Endometrium (tissue), 2 donors: ENCODE data around the gene IRAG1.

Experiments
- FAIRE-seq: peaks from 2 replicates; lab custom pipeline; 2012; peaks lifted over from hg19 to GRCh38; lab: Jason Lieb, UNC
- donor health status: control.
- donor health status: control.

The IRAG1 gene

DNA sequence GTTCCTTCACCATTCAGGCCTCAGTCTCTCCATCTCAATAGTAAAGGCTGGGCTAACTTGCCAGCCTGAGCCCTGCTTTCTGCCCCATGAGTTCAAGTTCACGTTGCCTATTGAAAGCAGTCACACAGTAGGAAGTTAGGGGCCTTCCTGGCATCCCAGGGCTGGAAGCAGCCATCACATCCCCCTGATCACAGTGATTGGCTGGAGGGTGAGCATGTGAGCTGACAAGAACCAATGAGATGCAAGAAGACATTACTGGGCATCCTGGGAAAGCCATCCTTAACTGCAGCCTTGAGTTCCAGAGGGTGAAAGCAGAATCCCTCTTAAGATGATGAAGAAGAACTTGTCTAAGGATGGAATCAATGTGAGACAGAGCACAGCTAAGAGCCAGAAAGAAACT lies 29.1 kb downstream of the IRAG1 start:
- no peak for FAIRE-seq

DNA sequence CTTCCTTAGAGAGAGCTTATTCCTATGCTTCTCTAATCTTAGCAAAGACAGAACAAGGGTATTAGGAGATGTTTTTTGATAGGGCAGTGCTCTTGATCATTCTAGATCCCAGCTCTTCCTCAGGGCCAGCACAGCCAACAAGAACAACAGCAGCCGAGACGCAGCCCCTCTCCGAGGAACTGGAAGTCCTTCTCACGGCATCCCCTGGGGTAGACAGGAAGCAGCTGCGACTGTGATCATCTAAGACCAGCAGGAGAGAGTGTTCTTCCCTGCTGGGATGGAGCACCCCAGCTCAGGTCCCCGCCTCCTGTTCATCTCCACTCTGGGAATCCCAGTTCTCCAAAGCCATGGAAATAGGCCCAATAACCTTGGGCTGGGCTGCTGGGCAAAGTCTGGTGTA lies 29.6 kb downstream of the IRAG1 start:
- no peak for FAIRE-seq

DNA sequence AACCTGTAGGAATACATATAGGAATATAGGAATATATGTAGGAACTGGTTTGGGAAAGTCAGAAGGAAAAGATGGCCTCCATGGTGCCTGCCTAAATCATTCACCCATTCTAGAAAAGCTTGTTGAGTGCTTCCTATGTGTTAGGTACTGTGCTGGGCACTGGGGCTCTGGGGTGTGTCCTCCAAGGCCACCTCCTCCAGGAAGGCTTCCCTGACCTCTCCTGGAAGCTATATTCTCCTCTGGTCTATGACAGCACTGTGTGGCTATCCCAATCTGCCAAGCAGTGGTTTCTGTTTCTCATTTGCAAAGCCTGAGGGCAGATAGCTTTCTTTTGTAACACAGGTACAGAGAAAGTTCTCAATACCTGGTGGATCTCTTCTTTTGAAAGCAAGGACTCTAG lies 30.2 kb downstream of the IRAG1 start:
- no peak for FAIRE-seq

DNA sequence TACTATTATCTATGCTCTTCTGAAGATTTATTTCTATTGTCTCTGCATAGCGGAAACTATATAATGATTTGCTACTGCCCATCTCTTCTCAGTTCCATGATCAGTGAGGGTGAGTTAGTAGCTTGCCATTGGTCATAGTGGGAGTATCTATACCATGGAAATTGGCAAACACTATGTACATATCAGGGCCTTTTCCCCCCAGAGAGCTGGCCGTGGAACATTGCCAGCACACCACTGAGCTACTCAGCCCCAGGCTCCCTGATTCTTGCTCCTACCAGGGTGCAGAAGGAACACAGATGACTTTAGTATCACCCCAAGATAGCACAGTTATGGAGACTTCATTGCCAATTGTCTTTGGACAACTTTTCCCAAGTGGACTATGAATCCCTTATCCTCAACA lies 33.2 kb downstream of the IRAG1 start:
- no peak for FAIRE-seq

DNA sequence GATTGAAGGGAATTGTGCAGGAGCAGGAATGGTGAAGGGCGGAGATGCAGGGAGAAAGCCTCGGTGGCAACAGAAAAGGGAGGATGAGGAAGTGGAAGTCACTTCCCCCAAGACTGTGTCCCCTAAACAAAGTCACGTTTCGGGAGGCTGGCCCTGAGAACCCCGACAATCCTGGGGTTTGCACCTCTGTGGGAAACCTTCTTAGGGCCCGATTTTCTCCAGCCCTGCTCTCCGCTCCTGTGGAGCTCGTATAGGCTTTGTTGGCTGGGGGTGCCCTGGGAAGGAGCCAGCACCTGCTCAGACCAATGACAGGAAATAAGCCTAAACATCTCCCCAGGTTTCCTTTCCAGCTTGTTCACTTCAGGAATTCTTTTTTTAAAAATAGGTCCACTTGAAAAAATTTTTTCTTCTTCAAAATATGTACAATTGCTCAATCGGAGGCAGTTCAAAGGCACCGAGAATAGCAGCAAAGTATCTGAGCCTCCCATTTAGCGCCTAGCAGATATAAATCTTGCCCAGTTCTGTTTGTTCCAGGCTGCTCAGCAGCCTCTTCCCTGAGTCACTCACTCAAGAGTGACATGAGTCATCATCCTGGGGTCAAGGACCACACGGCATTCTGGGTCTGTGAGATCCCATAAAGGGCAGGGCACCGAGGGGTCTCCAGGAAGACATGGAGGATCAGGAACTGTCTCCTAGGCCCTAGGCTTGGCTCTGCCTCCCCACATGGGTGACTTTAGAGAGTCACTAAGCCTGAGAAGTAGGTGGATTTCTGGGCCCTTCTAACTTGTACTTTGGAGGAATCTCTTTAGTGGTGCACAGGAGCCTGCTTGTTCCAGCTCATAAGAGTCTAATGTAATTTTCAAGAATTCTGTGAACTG lies 34.0 kb downstream of the IRAG1 start:
- no peak for FAIRE-seq

DNA sequence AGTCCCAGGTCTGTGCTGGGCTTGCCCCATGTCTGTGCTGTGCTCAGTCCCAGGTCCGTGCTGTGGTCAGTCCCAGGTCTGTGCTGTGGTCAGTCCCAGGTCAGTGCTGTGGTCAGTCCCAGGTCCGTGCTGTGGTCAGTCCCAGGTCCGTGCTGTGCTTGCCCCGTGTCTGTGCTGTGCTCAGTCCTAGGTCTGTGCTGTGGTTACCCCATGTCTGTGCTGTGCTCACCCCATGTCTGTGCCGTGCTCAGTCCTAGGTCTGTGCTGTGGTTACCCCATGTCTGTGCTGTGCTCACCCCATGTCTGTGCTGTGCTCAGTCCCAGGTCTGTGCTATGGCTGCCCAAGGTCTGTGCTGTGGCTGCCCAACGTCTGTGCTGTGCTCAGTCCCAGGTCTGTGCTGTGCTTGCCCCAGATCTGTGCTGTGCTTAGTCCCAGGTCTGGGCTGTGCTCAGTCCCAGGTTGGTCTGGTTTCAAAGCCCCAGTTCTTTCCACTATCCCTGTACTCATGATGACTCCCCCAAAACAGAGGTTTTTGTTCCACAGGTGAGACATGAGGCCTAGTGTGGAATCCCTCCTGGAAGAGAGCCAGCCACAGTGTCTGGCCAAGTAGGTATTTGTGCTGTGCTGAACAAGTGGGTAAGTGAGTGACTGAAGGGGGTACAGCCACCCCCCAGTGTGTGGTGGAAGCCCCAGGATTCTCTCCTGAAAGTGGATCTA lies 34.8 kb downstream of the IRAG1 start:
- FAIRE-seq = no peak

DNA sequence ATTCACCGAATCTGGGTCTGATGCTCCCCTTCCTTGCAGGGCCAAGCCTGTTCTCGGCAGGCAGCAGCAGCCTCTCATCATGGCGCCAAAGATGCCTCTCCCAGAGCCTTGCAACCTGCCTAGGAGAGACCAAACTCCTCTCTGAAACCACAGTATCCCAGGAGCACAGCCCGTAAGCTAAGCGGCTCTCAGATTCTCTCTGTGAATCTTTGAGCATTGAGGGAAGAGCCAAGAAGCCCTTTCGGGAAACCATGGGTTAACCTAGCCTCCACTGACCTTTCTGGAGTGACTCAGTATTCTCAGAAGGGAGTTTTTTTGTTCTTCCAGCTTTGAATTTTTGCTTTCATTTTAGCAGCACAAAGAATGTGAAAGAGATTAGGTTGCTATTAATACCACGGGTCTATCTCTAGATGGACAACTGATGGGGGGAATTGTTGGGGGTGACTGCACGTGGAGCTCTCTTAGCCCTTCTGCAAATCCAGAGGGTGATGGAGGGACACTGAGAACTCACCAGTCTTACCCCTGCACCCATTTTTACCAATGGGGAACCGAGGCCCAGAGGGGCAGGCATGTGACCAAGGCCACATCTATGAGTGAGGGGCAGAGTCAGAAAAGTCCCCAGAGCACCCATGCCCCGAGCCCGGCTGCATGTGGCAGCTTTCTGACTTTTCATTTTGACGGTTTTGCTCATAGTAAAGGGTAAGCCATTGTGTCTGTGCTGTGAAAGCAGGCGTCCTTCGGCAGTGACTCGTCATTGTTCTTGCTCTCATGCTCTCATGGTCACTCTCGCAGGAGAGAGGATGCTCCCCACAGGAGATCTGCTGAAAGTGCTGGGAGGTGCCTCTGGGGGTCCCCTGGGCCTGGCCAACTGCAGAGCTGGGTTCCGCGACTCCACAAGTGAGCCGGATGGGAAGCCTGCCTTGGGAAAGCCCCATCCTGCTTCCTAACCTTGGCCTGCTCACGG lies 36.0 kb downstream of the IRAG1 start:
- no peak for FAIRE-seq

DNA sequence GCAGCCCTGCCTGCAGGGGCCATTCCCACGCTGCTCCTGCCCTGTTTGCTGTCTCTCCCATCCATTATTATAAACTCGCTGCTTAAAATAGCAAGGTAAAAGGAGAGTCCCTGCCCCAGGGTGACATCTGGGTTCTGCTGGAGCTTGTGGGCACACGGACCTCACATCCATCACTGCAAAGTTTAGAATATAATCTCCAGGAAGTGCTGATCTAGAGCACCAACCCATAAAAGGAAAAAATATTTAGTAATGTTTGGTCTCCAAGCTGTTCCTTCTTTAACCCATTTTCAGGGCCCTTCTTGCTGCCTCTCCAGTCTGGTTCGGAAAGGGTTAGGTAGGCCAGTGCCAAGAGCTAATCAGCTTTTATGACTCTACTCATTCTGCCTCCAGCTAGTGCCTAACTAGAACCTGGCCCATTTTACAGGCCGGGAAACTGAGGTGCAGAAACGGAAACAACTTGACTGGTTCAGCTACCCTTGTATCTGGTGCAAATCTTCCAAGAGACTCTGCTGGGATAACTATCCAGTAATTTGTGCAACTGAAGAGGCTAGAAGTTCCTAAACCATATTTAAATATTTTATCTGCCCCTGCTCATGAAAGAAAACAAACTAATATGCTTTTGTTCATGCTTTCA lies 37.5 kb downstream of the IRAG1 start:
- no peak for FAIRE-seq

DNA sequence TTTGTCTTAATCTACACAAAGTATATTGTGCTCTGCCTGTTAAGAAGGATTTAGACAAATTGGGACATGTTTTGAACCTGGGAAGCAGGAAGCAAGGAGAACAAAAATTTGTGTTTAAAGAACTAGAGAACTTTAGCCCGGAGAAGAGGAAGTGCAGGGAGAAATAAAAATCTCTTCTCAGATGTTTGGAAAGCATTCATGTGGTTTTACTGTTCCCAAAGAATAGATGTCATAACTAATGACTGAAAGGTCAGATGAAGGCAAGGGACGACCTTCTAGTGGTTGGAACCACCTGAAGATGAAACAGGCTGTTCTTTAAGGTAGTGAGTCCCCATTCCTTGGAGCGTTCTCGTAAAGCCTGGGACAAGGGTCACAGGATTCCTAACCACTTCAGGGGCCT lies 38.3 kb downstream of the IRAG1 start:
- FAIRE-seq = no peak

DNA sequence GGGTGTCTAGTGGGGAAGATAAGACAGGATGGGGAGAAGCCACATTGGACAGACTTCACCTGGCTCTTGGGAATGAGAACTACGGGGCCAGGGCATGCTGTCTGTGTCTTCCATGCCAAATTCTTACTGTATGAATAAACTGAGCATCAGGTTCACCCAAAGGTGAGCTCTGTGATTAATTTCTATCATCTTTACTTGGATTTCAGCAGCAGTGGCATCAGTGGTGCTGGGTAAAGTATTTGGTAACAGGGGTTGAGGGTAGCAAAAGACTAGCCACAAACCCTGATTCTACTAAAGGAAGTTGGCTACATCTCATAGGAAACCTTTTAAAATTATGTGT lies 38.8 kb downstream of the IRAG1 start:
- no peak for FAIRE-seq

DNA sequence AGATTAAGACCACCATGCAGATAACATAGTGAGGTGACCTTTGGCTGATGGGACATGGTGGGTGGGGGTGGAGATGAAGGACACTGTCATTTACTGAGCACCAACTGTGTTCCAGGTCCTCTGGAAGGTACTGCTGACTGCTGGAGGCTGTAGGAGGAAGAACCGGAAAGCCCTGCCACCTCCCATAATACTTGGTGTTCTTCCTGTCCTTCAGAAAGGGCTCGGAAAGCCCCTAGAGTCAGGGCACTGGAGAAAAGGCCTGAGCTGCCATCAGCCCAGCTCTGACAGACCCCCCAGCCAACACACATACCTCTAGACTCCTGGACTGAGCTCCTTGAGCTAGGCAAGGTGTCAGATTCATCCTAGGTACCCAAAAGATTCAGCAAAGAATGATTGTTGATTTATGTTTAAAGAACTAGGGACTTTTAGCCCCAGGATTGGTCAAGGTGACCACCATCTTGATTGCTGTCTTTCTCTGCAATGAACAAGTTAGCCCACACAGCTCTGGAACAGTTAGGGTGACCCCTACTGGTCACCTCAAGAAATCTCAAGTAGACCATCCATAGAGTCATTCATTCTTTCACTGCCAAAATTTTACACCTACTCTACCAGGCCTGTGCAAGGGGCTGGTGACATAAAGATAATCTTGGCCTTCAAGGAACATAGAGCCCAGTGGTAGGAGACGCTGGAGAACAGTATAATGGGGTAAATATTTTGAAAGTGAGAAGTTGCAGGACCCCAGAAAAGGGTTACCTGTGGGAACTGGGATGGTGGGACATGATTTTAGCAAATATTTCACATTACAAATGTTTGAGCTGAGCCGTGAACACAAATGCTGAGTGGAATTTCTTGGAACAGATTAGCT lies 39.4 kb downstream of the IRAG1 start:
- no peak for FAIRE-seq

DNA sequence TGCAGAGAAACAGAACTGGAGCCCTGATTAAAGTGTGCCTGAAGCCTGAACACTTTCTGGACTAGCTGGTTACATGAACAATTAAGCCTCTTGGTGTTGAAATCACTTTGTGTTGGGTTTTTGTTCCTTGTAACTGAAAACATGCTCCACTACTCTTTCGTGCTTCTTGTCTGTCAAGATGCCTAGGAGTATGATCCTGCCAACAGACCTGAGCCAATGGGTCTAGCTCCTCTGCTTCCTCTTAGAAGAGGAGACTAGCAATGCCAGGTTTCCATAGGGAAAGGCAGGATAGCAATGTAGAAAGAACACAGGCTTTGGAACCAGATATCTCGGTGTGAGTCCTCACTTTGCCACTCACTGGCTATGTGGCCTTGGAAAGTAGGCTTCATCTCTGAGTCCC lies 40.3 kb downstream of the IRAG1 start:
- FAIRE-seq = no peak

DNA sequence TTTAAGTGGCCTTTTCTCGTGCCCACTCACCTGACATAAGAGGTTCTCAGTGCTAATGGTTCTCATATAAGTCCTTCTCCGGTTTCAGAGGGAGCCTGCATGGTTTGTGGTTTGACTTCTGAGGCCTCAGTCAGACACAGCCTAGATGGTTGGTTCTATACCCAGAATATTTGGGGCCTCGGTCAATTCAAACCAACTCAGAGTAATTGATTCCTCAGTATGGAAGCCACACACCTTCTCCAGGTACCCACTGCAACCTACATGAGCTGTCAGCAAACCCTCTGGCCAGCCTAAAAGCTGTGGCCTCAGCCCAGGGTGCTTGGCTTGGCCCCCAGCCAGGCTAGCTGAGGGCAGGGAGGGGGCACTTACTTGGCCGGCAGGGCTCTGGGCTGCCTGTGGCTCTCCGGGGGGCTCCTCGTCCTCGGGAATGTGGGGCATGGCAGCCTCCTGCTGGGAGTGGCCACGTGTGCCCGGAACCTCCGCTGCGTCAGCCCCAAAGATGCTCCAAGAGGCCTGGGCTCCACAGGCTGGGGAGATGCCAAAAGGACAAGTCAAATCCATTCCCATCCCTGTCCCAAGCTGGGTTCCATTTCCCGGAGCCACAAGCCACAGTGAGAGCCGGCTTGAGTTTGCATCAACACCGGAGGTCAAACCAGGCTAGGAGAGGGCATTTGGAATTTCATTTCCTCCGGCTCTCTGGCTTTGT lies 41.7 kb downstream of the IRAG1 start:
- FAIRE-seq = no peak

DNA sequence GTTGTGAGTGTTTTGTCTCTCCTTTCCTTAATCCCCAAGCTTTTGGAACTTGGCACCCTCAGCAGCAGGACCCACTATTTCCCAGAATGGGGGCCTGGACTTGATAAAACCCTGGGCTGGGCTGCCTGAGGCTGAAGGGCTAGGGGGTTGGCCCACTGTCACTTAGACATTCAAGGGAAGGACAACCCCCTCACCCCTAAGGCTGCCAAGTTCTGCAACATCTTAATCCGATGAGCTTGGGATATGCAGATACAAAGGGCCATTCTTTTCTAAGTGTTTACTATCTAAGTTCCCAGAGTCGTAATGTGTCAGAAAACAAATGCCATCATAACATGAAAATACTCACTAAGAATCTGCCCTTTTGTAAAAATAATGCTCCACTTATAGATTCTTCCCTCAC lies 42.9 kb downstream of the IRAG1 start:
- FAIRE-seq = no peak

DNA sequence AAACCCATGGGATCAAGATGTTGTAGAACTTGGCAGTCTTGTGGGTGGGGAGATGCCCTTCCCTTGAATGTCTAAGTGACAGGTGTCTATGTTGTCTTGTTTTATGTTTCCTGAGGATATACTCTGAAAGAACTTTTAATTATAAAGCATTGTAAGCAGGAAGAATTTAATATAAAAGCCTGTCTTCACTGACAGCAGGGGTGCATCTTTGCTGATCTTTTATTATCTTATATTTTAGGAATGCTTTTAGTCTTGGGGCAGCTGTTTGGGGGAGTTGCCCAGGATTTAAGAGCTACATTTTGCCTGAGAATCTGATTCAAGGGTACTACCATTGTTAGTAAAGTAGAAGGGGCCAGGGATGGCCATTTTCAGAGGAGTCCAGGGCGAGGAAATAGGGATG lies 43.4 kb downstream of the IRAG1 start:
- no peak for FAIRE-seq

DNA sequence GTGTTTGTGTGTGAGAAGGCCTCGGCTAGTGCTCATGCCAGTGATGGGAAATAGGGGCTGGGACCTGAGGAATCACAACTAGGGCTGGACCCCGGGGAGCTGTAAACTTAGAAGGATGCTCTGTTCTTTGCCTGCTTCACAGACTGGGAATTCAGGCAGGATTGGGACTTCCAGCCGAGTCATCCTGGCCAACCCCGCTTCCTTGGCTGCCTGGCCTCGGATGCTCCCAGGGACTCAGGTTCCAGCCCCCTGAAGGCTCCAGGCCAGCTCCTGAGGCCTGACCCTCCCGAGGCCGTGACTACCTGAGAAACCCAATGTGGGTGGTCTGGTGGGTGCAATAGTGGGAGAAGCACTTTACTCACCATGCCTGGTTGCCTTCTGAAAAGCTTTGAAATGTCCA lies 44.7 kb downstream of the IRAG1 start:
- FAIRE-seq = no peak

DNA sequence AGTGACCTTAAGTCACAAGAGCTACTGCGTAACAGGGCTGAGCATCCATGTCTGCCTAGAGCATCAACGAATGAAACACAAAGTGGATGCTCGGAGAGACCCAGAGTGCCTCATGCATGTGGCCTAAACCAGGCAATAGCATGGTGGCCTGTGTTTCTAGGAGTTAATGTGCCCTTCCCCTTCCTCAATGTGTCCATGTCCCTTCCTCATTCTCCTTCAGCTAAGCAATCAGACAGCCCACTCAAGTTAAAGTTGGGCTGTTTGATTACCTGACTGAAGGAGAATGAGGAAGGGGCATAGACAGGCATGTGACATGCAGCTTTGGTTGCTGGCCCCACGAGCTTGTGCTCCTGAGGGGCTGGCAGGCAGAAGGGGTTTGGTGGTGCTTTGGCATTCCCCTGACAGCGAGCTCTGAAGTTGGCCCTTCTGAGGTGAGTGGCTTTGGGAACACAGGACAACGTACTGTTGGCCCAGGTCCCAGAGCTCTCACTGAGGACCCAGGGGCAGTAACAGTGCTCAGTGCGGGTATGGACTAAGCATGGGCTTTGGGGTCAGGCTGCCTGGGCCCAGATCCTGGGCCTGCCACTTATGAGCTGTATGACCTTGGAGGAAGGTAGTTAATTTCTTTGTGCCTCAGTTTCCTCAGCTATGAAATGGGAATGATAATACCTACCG lies 46.7 kb downstream of the IRAG1 start:
- FAIRE-seq = no peak

DNA sequence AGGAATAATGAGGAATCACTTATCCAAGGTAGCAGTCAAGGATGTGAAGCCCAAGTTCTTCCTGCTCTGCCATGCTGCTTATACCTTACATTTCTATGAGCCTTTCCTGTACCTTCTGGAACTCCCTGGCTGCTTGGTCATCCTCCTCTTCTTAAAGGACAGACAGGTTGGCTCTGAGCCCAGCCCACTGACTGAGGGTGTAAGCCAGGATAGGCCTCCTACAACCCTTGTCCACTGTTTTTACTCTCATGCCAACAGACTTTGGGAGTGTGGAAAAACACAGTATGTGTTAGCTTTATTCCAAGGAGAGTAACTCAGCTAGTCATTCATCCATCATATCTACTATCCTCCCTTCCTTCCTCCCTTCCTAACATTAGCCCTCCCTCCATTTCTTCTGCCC lies 47.5 kb downstream of the IRAG1 start:
- no peak for FAIRE-seq

DNA sequence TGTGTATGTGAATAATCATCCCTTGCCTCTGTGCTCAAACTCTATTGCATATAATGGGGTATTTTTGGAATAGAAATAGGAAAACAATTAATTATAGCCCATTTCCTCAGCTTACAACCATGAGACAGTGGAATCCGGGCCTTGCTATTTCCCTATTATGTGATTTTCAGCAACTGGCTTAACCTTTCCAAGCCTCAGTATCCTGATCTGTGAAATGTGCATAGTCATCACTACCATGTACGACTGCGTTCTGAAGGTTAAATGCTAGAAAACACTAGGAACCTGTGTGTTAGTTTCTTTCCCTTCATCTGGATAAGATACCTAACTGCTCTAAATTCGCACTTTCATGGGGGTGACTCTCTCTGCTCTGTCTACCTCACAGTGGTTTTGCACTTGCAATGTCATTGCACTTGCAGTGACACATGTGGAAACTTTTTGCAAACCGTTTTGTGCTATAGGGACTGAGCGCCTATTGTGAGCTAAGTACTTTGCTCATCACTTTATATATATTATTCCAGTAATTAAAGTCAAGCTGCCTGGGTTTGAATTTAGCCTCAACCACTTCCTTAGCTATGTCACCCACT lies 48.3 kb downstream of the IRAG1 start:
- FAIRE-seq = no peak
